ENCODE results near the gene DNM2.
"Not testable (repeated sequence)": the region's sequence is repeated elsewhere in the genome, so short reads cannot be mapped to it uniquely, and the experiment has no call there.

Gene DNM2

GRCh38 chr19:10725415-10725814, 7.5 kb downstream of the DNM2 start:
- DNase-seq (ENCODE audit: low read depth): no peak

- DNase-seq (ENCODE audit: low read depth): no peak
Measured at GRCh38 chr19:10726268-10726667, 8.4 kb downstream of the DNM2 start.

GRCh38 chr19:10727685-10728201, 9.9 kb downstream of the DNM2 start:
- DNase-seq (ENCODE audit: low read depth): no peak

- no peak for DNase-seq (ENCODE audit: low read depth)
Measured at GRCh38 chr19:10729411-10729810, 11.5 kb downstream of the DNM2 start.

- no peak for DNase-seq (ENCODE audit: low read depth)
Measured at GRCh38 chr19:10730932-10731331, 13.1 kb downstream of the DNM2 start.

- no peak for DNase-seq (ENCODE audit: low read depth)
Measured at GRCh38 chr19:10735741-10736140, 17.9 kb downstream of the DNM2 start.

- DNase-seq (ENCODE audit: low read depth): no peak
Measured at GRCh38 chr19:10736189-10736588, 18.3 kb downstream of the DNM2 start.

GRCh38 chr19:10736916-10737551, 19.2 kb downstream of the DNM2 start:
- no peak for DNase-seq (ENCODE audit: low read depth)

GRCh38 chr19:10737722-10738121, 19.8 kb downstream of the DNM2 start:
- no peak for DNase-seq (ENCODE audit: low read depth)

GRCh38 chr19:10740798-10741197, 22.9 kb downstream of the DNM2 start:
- no peak for DNase-seq (ENCODE audit: low read depth)

- DNase-seq (ENCODE audit: low read depth): no peak
Measured at GRCh38 chr19:10742476-10742875, 24.6 kb downstream of the DNM2 start.

- no peak for DNase-seq (ENCODE audit: low read depth)
Measured at GRCh38 chr19:10744253-10744798, 26.4 kb downstream of the DNM2 start.

GRCh38 chr19:10744801-10745293, 27.0 kb downstream of the DNM2 start:
- DNase-seq (ENCODE audit: low read depth): no peak

- not testable (repeated sequence) for DNase-seq (ENCODE audit: low read depth)
Measured at GRCh38 chr19:10746437-10746836, 28.6 kb downstream of the DNM2 start.

- DNase-seq (ENCODE audit: low read depth): no peak
Measured at GRCh38 chr19:10747271-10747670, 29.4 kb downstream of the DNM2 start.

- no peak for DNase-seq (ENCODE audit: low read depth)
Measured at GRCh38 chr19:10747674-10748073, 29.8 kb downstream of the DNM2 start.

- DNase-seq (ENCODE audit: low read depth): no peak
Measured at GRCh38 chr19:10748195-10748926, 30.5 kb downstream of the DNM2 start.

GRCh38 chr19:10748927-10749434, 31.1 kb downstream of the DNM2 start:
- DNase-seq (ENCODE audit: low read depth): no peak

- no peak for DNase-seq (ENCODE audit: low read depth)
Measured at GRCh38 chr19:10749435-10750384, 31.8 kb downstream of the DNM2 start.

GRCh38 chr19:10751109-10751953, 33.5 kb downstream of the DNM2 start:
- DNase-seq (ENCODE audit: low read depth): no peak

Measured in stimulated activated CD8-positive, alpha-beta memory T cell treated with anti-CD3 and anti-CD28 coated beads, Interleukin-12 subunit alpha, Interleukin-12 subunit beta, amount 100 ng/mL, for 1 hour (primary cell).